Stimulated activated effector memory CD8-positive, alpha-beta T cell treated with anti-CD3 and anti-CD28 coated beads, Interleukin-12 subunit alpha, Interleukin-12 subunit beta, amount 100 ng/mL, for 72 hours (primary cell): Measurements from ENCODE around the gene SPINK5.

Experiments used
- ATAC-seq: fragments of 150-1000 bp; cut with Tn5 transposase; 2 replicates; pipeline ENCODE4 v1.10.0; 2021
- DNase-seq, 2 donors: peaks; one replicate each; pipeline ENCODE4 v3.0.0; 2021 to 2022; ENCODE audit warnings: low spot score in 2 of 2
- H3K27ac Mint-ChIP-seq: one replicate; pipeline ENCODE4 v1.8.0; 2022; ENCODE audit warnings: mild to moderate bottlenecking, mixed read lengths
- H3K36me3 Mint-ChIP-seq: one replicate; pipeline ENCODE4 v1.8.0; 2022; ENCODE audit warnings: mild to moderate bottlenecking, mixed read lengths
- H3K4me1 Mint-ChIP-seq: one replicate; pipeline ENCODE4 v1.8.0; 2022; ENCODE audit warnings: mixed read lengths
- H3K4me3 Mint-ChIP-seq: one replicate; pipeline ENCODE4 v1.8.0; 2022; ENCODE audit warnings: mild to moderate bottlenecking, mixed read lengths
- H3K9me3 Mint-ChIP-seq: one replicate; pipeline ENCODE4 v1.8.0; 2022; ENCODE audit warnings: mixed read lengths

SPINK5 gene

GRCh38 chr5:148083203-148083602, 19.4 kb downstream of the SPINK5 start:
- ATAC-seq (no peak), DNase-seq (no peak)
- Mint-ChIP-seq H3K27ac (no peak overlapping the region), H3K9me3 (peaks cover 10% of the 10 kb centered on the region), H3K4me3 (no peak overlapping the region), H3K36me3 (no peaks in the 10 kb centered on the region), H3K4me1 (no peaks in the 10 kb centered on the region)

GRCh38 chr5:148084269-148084668, 20.5 kb downstream of the SPINK5 start:
- H3K27ac Mint-ChIP-seq: no peak overlapping the region
- ATAC-seq (no peak), DNase-seq (no peak)
- no peak overlapping the region for H3K4me3 Mint-ChIP-seq
- peaks cover 10% of the 10 kb centered on the region for H3K9me3 Mint-ChIP-seq
- H3K4me1 Mint-ChIP-seq: no peaks in the 10 kb centered on the region
- H3K36me3 Mint-ChIP-seq: no peaks in the 10 kb centered on the region

- ATAC-seq: no peak
- Mint-ChIP-seq H3K4me3 (no peak overlapping the region), H3K9me3 (peaks cover 10% of the 10 kb centered on the region), H3K36me3 (no peaks in the 10 kb centered on the region), H3K4me1 (no peaks in the 10 kb centered on the region), H3K27ac (no peak overlapping the region)
- DNase-seq: no peak
Measured at GRCh38 chr5:148085310-148085709, 21.5 kb downstream of the SPINK5 start.

GRCh38 chr5:148085977-148086705, 22.4 kb downstream of the SPINK5 start:
- ATAC-seq (no peak), DNase-seq (no peak)
- H3K4me3 Mint-ChIP-seq: no peak overlapping the region
- H3K36me3 Mint-ChIP-seq: no peaks in the 10 kb centered on the region
- H3K27ac Mint-ChIP-seq: no peak overlapping the region
- H3K9me3 Mint-ChIP-seq: peaks cover 10% of the 10 kb centered on the region
- no peaks in the 10 kb centered on the region for H3K4me1 Mint-ChIP-seq

- H3K4me1 Mint-ChIP-seq: no peaks in the 10 kb centered on the region
- H3K4me3 Mint-ChIP-seq: no peak overlapping the region
- ATAC-seq (no peak), DNase-seq (no peak)
- no peak overlapping the region for H3K27ac Mint-ChIP-seq
- no peaks in the 10 kb centered on the region for H3K36me3 Mint-ChIP-seq
- H3K9me3 Mint-ChIP-seq: no peaks in the 10 kb centered on the region
Measured at GRCh38 chr5:148090146-148090772, 26.5 kb downstream of the SPINK5 start.

GRCh38 chr5:148090773-148091250, 27.0 kb downstream of the SPINK5 start:
- no peak overlapping the region for H3K4me3 Mint-ChIP-seq
- no peak overlapping the region for H3K27ac Mint-ChIP-seq
- H3K4me1 Mint-ChIP-seq: no peaks in the 10 kb centered on the region
- ATAC-seq (no peak), DNase-seq (no peak)
- no peaks in the 10 kb centered on the region for H3K36me3 Mint-ChIP-seq
- H3K9me3 Mint-ChIP-seq: no peaks in the 10 kb centered on the region

- Mint-ChIP-seq H3K36me3 (no peaks in the 10 kb centered on the region), H3K9me3 (peaks cover 3% of the 10 kb centered on the region), H3K4me1 (no peaks in the 10 kb centered on the region), H3K4me3 (no peak overlapping the region), H3K27ac (no peak overlapping the region)
- DNase-seq: no peak
- ATAC-seq: no peak
Measured at GRCh38 chr5:148091991-148092964, 28.5 kb downstream of the SPINK5 start.

GRCh38 chr5:148094336-148094735, 30.6 kb downstream of the SPINK5 start:
- no peaks in the 10 kb centered on the region for H3K4me1 Mint-ChIP-seq
- no peak for DNase-seq
- no peak overlapping the region for H3K4me3 Mint-ChIP-seq
- H3K36me3 Mint-ChIP-seq: no peaks in the 10 kb centered on the region
- H3K9me3 Mint-ChIP-seq: peaks cover 3% of the 10 kb centered on the region
- no peak for ATAC-seq
- H3K27ac Mint-ChIP-seq: no peak overlapping the region

GRCh38 chr5:148104226-148104625, 40.4 kb downstream of the SPINK5 start:
- no peaks in the 10 kb centered on the region for H3K9me3 Mint-ChIP-seq
- no peak for ATAC-seq
- H3K4me1 Mint-ChIP-seq: no peaks in the 10 kb centered on the region
- no peaks in the 10 kb centered on the region for H3K36me3 Mint-ChIP-seq
- DNase-seq: no peak
- H3K27ac Mint-ChIP-seq: no peak overlapping the region
- H3K4me3 Mint-ChIP-seq: no peak overlapping the region

GRCh38 chr5:148107608-148108007, 43.8 kb downstream of the SPINK5 start:
- Mint-ChIP-seq H3K27ac (no peak overlapping the region), H3K36me3 (no peaks in the 10 kb centered on the region), H3K9me3 (no peaks in the 10 kb centered on the region), H3K4me1 (no peaks in the 10 kb centered on the region), H3K4me3 (no peak overlapping the region)
- DNase-seq: no peak
- no peak for ATAC-seq

GRCh38 chr5:148113243-148113642, 49.5 kb downstream of the SPINK5 start:
- Mint-ChIP-seq H3K27ac (no peak overlapping the region), H3K9me3 (no peaks in the 10 kb centered on the region), H3K4me3 (no peak overlapping the region), H3K36me3 (no peaks in the 10 kb centered on the region), H3K4me1 (no peaks in the 10 kb centered on the region)
- DNase-seq (no peak), ATAC-seq (no peak)

GRCh38 chr5:148120317-148120716, 56.5 kb downstream of the SPINK5 start:
- DNase-seq (no peak), ATAC-seq (no peak)
- H3K9me3 Mint-ChIP-seq: no peaks in the 10 kb centered on the region
- H3K4me1 Mint-ChIP-seq: no peaks in the 10 kb centered on the region
- no peaks in the 10 kb centered on the region for H3K36me3 Mint-ChIP-seq
- no peak overlapping the region for H3K27ac Mint-ChIP-seq
- H3K4me3 Mint-ChIP-seq: no peak overlapping the region

- no peaks in the 10 kb centered on the region for H3K36me3 Mint-ChIP-seq
Measured at GRCh38 chr5:148125641-148126040, 61.9 kb downstream of the SPINK5 start.

GRCh38 chr5:148135091-148136048, 71.6 kb downstream of the SPINK5 start:
- no peaks in the 10 kb centered on the region for H3K36me3 Mint-ChIP-seq
- no peaks in the 10 kb centered on the region for H3K4me1 Mint-ChIP-seq
- H3K4me3 Mint-ChIP-seq: no peak overlapping the region
- no peak overlapping the region for H3K27ac Mint-ChIP-seq
- DNase-seq: no peak
- no peak for ATAC-seq
- H3K9me3 Mint-ChIP-seq: no peaks in the 10 kb centered on the region

More at GRCh38 chr5:148125641-148126040, 61.9 kb downstream of the SPINK5 start:
- Mint-ChIP-seq H3K9me3 (no peaks in the 10 kb centered on the region), H3K4me3 (no peak overlapping the region), H3K4me1 (no peaks in the 10 kb centered on the region), H3K27ac (no peak overlapping the region)
- ATAC-seq (no peak), DNase-seq (no peak)
